ENCODE results near the gene RNF40.

The RNF40 gene

GRCh38 chr16:30761928-30762902 lies at the start of gene RNF40, which contains the start of gene CFAP119:
Gene RNF40, plus strand, starts transcription at chr16:30762322. Its CDS starts 224 bp downstream, at chr16:30762546.
Gene CFAP119, minus strand, starts transcription at chr16:30762062. Its CDS starts 314 bp downstream, at chr16:30761748.
- peak; percentile 98 for DNase-seq (ENCODE audit: low spot score)

- no peak for DNase-seq (ENCODE audit: low spot score)
Observed at GRCh38 chr16:30715750-30716445, 46.2 kb upstream of the RNF40 start.

GRCh38 chr16:30720086-30720485 lies 42.0 kb upstream of the RNF40 start:
- no peak for DNase-seq (ENCODE audit: low spot score)

GRCh38 chr16:30720694-30721093 lies 41.4 kb upstream of the RNF40 start:
- DNase-seq (ENCODE audit: low spot score), result no peak

- DNase-seq (ENCODE audit: low spot score), result no peak
Observed at GRCh38 chr16:30721167-30721566, 41.0 kb upstream of the RNF40 start.

GRCh38 chr16:30721606-30722005 lies 40.5 kb upstream of the RNF40 start:
- no peak for DNase-seq (ENCODE audit: low spot score)

GRCh38 chr16:30722443-30722842 lies 39.7 kb upstream of the RNF40 start:
- no peak for DNase-seq (ENCODE audit: low spot score)

GRCh38 chr16:30722916-30723315 lies 39.2 kb upstream of the RNF40 start:
- no peak for DNase-seq (ENCODE audit: low spot score)

GRCh38 chr16:30723725-30724355 lies 38.3 kb upstream of the RNF40 start:
- no peak for DNase-seq (ENCODE audit: low spot score)

GRCh38 chr16:30724641-30725417 lies 37.3 kb upstream of the RNF40 start:
- DNase-seq (ENCODE audit: low spot score), result peak; percentile 68

- DNase-seq (ENCODE audit: low spot score), result no peak
Observed at GRCh38 chr16:30725418-30725792, 36.7 kb upstream of the RNF40 start.

GRCh38 chr16:30728321-30728720 lies 33.8 kb upstream of the RNF40 start:
- no peak for DNase-seq (ENCODE audit: low spot score)

- peak; percentile 39 for DNase-seq (ENCODE audit: low spot score)
Observed at GRCh38 chr16:30728899-30729672, 33.0 kb upstream of the RNF40 start.

GRCh38 chr16:30731411-30731810 lies 30.7 kb upstream of the RNF40 start:
- DNase-seq (ENCODE audit: low spot score), result no peak

GRCh38 chr16:30736995-30737793 lies 24.9 kb upstream of the RNF40 start:
- no peak for DNase-seq (ENCODE audit: low spot score)

- no peak for DNase-seq (ENCODE audit: low spot score)
Observed at GRCh38 chr16:30737794-30738648, 24.1 kb upstream of the RNF40 start.

- no peak for DNase-seq (ENCODE audit: low spot score)
Observed at GRCh38 chr16:30738984-30739951, 22.9 kb upstream of the RNF40 start.
